ENCODE data around the gene WIF1. TPM values are rescaled to one million over a fixed set of nuclear protein-coding genes. Genes with fewer than 3 reads are reported as not detected.

Gene WIF1
- total RNA-seq, 2 donors from 2014 or later = 0.28 TPM; not detected in 1

GRCh38 chr12:65022421-65022820 is 98.7 kb downstream of the WIF1 start:
- Histone ChIP-seq H3K9me3 (peaks cover 0 to 3% of the 10 kb centered on the region in 2 donors), H3K27ac (no peak overlapping the region), H3K36me3 (no peaks in the 10 kb centered on the region), H3K4me1 (no peaks in the 10 kb centered on the region), H3K4me3 (no peak overlapping the region), H3K27me3 (no peaks in the 10 kb centered on the region)
- DNase-seq (ENCODE audit: low spot score) = no peak
- TF ChIP-seq CTCF (IDR thresholded peaks at IDR 0.05) = no peak

- Histone ChIP-seq H3K9me3 (no peaks in the 10 kb centered on the region), H3K4me1 (no peaks in the 10 kb centered on the region), H3K4me3 (no peak overlapping the region), H3K27me3 (no peaks in the 10 kb centered on the region), H3K27ac (no peak overlapping the region), H3K36me3 (no peaks in the 10 kb centered on the region)
- TF ChIP-seq CTCF (IDR thresholded peaks at IDR 0.05) = no peak
- DNase-seq (ENCODE audit: low spot score) = no peak
These were observed 101.3 kb downstream of the WIF1 start for GRCh38 chr12:65019696-65020234.

- H3K36me3 ChIP-seq = no peaks in the 10 kb centered on the region
- no peak overlapping the region for H3K27ac ChIP-seq
- no peaks in the 10 kb centered on the region for H3K27me3 ChIP-seq
- no peak overlapping the region for H3K4me3 ChIP-seq
- no peak for DNase-seq (ENCODE audit: low spot score)
- no peaks in the 10 kb centered on the region for H3K4me1 ChIP-seq
- H3K9me3 ChIP-seq = no peaks in the 10 kb centered on the region
- TF ChIP-seq CTCF (IDR thresholded peaks at IDR 0.05) = no peak
These were observed 104.0 kb downstream of the WIF1 start for GRCh38 chr12:65016881-65017650.

GRCh38 chr12:65015850-65016249 is 105.3 kb downstream of the WIF1 start:
- Histone ChIP-seq H3K9me3 (no peaks in the 10 kb centered on the region), H3K36me3 (no peaks in the 10 kb centered on the region), H3K4me3 (no peak overlapping the region), H3K27ac (no peak overlapping the region), H3K27me3 (no peaks in the 10 kb centered on the region), H3K4me1 (no peaks in the 10 kb centered on the region)
- DNase-seq (ENCODE audit: low spot score) = no peak
- TF ChIP-seq CTCF (IDR thresholded peaks at IDR 0.05) = no peak

- Histone ChIP-seq H3K27me3 (no peaks in the 10 kb centered on the region), H3K4me1 (no peaks in the 10 kb centered on the region), H3K4me3 (no peak overlapping the region), H3K9me3 (no peaks in the 10 kb centered on the region), H3K36me3 (no peaks in the 10 kb centered on the region), H3K27ac (no peak overlapping the region)
- no peak for TF ChIP-seq CTCF (IDR thresholded peaks at IDR 0.05)
- DNase-seq (ENCODE audit: low spot score) = no peak
These were observed 106.4 kb downstream of the WIF1 start for GRCh38 chr12:65014504-65015271.
